ENCODE measurements around the gene PRSS33.

PRSS33 gene

GRCh38 chr16:2761886-2762583, 25.3 kb downstream of the PRSS33 start:
- DNase-seq: no peak

DNA sequence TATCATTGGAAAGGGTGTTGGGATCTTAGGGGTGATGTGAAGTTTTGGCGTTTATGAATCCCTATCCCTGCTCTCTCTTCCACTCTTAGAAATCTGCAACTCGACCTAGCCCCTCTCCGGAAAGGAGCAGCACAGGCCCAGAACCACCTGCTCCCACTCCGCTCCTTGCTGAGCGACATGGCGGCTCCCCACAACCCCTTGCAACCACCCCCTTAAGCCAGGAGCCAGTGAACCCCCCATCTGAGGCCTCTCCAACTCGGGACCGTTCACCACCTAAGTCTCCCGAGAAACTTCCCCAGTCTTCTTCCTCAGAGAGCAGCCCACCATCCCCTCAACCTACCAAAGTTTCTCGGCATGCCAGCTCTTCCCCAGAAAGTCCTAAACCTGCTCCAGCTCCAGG, 25.9 kb downstream of the PRSS33 start:
- DNase-seq: no peak

GRCh38 chr16:2757344-2757743, 30.0 kb downstream of the PRSS33 start:
- no peak for DNase-seq

DNA sequence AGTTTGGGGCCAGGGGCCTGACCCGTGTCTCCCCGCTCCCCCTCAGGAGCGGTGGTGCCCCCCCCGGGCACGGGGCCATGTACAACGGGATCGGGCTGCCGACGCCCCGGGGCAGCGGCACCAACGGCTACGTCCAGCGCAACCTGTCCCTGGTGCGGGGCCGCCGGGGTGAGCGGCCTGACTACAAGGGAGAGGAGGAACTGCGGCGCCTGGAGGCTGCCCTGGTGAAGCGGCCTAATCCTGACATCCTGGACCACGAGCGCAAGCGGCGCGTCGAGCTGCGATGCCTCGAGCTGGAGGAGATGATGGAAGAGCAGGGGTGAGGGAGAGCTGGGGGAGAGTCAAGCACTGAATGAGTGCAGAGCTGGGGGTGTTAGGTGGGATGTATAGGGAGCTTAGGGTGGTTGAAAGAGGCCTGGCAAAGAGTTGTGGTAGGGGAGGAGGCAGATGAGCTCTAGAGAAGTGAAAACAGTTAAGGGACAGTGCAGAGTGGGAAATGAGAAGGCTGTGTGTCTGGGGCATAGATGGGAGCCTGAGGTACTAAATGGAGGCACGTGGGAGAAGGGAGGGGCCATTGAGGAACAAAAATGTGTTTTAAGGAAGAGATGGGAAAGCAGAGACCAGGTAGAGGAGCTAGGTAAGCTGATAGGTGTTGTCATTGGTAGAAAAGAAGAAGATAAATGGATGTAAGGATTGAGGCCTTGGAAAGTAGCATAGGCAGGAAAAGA, 30.9 kb downstream of the PRSS33 start:
- no peak for DNase-seq

GRCh38 chr16:2755158-2755557, 32.2 kb downstream of the PRSS33 start:
- DNase-seq: no peak

DNA sequence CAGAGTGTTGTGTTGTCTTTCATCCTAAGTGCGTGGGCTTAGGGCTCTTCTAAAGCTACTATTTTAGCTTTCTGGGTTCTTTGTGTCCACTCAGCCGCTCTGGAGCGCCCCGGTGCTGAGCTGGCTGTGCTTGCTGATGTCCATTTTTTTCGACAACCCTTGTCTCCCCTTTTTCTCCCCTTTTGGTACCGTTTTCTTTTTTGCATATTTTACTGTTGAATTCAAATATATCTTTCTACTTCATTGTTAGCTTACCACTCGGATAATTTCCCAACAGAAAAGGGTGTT, 33.7 kb downstream of the PRSS33 start:
- DNase-seq: no peak

- DNase-seq: peak; percentile 84
Measured at GRCh38 chr16:2752850-2753732, 34.3 kb downstream of the PRSS33 start.

DNA sequence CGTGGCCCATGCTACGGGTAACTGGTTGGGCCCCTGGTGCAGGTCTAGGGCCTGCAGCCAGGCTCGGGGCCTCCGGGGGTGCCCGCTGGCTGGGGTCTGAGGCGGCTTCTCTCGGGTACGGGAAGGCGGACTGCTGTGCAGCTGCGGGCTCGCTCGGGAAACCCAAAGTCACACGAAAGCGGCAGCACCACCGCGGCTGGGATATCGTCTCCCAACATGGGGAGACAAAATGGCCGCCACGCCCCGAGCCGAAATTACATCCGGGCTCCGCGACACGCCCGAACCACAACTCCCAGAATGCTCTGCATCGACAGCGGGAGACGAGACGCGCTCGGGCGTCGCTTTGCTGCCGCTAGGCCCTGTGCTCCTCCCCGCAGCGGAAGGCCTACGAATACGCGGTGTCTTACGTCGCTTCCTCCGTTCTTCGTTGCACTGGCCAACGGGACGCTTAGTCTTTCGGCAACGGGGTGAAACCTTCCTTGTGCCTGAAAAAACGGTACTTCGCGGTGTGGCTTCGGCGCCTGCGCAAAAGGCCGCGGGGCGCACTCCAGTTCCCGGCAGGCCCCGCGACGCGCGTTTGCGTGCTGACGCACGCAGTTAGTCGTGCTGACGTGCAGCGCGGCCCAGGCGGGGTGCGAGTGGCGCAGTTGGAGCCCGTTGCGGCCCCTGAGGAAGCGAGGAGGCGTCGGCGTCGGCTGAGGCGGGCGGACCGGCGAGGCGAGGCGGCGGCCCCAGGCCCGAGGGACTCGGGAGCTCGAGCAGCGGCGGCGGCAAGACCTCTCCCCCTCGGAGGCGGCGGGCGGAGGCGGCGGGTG, 35.1 kb downstream of the PRSS33 start, which contains the start of gene SRRM2:
Gene SRRM2, plus strand, starts transcription at position 604 of the 815 bp plus-strand sequence. CDS start 3,727 bp downstream, outside the sequence.
- DNase-seq: peak; percentile 97

DNA sequence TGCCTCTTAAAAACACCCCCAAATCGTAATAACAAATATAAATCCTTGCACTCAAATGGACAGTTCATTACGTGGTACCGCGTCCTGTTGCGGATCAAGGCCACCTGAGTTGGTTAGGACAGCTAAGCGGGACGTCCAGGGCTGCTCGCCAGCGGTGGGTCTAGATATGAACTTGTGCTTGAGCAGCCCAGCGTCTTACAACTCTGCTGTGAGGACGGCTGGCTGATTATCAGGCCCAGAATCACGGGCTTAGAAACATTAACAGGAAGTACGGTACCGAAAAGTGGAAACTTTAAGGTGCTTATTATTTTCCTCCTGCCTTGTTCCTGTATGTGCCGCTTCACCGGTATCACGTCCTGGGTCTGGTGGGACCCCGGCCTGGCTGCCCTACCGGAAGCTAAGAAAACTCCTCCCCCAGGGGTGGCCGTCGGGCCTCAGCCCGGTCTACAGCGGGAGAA, 35.8 kb downstream of the PRSS33 start:
- peak; percentile 74 for DNase-seq

DNA sequence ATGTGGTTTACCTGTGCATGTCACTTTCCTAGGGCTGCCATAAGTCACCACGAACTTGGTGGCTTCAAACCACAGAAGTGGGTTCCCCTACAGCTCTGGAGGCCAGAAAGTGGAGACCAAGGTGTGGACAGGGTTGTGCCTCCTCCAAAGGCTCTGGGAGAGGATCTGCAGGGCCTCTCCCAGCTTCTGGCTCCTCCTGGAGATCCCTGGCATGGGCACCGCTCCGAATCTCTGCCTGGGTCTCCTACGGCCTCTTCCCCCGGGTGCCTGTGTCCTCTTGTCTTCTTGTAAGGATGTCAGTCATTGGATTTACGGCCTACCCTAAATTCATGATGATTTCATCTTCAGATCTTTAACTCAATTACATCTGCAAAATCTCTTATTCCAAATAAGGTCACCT, 37.4 kb downstream of the PRSS33 start:
- DNase-seq: no peak

DNA sequence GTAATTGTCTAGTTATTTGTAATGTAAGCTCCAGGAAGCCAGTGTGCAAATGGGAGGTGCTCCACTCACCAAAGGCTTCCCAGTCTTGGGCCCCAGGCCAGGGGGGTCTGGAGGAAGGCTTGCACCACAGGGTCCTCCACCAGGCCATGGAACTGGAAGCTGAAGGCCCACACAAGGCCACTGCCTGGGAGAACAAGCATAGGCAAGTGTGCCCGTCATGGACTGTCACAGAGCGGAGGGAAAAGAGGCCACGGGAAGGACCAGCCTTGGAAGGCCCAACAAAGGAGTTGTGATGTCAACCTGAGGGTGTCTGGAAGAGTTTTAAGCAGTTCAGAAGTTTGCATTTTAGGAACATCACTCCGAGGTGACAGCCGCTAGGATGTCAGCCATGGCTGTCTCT, 37.9 kb downstream of the PRSS33 start:
- DNase-seq: no peak

DNA sequence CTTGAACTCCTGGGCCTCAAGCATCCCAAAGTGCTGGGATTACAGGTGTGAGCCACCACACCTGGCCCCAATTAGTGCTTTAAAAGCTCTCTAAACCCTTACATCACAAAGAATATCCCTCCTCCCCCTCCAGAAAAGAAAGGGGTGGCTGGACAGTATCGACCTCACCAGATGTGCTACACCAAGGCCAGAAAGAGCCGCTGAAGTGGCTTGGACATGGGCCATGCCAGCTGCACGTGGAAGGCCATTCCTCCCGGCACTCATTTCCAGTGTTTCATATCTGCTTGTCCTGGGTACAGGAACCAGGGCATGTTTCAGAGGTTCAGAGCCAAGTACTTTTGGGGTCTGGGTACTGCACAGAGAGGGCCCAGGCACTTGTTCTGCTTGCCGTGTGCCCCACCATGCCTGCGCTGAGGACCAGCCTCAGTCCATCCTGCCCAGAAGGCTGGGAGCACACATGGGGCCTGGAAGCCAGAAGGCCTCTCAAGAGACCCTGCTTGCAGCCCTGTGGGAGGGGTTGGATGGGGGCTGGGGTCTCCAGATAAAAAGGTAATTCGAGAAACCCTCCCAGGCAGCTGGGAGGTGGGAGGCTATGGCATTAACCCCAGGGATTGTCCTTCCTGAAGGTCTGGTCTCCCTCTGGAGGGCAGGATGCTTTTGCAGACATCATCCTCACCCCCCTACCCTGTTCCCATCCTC, 38.5 kb downstream of the PRSS33 start:
- DNase-seq: no peak

GRCh38 chr16:2745961-2746360, 41.4 kb downstream of the PRSS33 start:
- no peak for DNase-seq

DNA sequence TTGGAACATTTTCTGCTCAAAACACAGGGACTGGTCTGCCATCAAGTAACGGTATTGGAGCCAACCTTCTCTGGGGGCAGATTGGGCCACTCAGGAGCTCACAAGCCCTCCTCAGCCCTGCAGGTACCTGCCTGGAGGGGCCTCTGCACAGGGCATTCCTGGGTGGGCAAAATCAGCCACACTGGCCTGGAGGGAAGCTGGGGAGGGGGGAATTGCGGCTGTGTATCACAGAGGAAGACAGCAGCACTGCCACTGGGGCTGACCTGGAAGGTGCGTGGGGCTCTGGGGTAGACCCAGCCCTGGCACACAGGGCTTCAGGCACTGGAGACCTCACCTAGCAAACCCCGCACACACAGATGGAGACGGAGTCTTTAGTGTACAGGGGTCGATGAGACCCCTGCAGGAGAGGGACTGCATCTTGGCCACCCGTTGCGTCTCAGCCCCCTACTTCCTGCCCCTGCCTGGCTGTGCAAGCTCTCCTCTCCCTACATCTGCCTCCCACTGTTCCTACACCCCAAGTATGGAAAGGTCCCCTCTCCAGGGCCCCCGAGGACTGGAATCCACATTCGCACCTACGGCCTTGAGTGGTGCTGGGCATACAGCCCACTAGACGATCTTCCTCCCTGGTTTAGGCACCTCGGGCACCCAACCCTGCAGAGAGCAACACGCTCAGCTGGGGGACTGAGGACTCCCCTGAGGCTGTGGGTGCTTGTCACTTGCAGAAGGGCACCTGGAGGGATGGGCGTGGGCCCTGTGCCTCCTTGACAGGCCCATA, 42.1 kb downstream of the PRSS33 start:
- DNase-seq: no peak

GRCh38 chr16:2744711-2745110, 42.6 kb downstream of the PRSS33 start:
- no peak for DNase-seq

DNA sequence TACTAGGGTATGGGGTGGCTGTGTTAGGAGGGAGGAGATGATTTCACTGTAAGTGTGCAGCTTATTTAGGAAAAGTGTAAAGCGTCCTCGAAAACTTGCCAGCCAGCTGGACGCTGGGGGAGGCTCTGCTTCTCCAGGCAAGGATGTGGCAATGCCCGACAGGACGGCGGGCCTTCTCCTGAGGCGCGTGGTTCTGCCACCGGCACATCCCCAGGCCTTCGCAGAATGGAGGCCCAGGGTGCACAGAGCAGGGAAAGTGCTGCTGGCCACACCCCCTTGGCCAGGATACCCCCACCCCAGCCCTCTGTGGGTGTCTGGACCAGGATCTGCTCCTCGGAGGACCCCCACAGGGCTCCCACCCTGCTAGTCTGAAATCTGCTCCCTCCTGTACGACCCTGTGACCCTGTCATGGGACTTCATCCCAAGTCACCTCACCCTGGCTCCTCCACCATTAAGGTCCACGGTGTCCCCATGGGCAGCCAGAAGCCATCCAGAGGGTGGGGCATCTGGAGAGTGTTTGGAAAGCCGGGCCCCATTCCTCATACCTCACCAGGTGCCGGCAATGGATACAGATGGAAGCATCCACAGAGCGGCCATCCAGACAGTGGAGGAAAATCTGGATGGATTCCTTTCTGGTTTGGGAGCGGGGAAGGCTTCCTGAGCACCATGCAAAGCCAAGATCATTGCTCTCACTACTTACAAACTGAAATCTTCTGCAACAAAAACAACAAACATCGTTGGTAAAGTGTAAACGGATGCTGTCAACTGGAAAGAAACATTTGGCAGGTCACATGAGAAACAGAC, 44.2 kb downstream of the PRSS33 start:
- DNase-seq: no peak

DNA sequence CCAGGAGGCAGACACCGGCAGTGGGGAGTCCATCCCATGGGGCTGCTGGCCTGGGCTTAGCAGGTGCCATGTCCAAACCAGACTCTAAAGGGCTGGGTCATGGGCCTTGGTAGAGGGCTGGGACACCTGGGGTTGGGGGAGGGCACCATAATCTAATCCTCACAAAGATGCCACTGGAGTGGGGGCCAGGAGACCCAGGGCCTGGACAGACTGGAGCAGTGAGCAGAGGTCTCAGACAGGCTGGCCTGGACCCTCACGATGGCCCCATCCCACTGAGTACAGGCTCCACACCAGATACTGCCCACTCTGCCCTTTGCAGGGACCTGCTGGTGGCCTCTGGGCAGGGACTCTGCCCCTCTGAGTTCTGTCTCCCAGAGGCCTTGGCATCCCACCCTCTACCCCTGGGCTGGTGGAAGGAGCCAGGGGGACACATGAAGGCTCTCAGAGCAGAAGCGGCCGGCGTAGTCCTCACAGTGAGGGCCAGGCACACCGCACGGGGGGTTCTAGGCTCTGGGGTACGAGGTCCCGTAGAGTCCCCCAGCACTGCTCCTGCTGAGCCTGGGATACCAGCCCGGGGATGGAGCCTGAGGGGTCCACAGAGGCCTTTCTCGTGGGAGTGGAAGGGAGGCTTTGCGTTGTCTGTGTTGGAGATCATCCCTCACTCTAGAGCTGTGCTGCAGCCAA, 44.9 kb downstream of the PRSS33 start:
- DNase-seq: no peak

DNA sequence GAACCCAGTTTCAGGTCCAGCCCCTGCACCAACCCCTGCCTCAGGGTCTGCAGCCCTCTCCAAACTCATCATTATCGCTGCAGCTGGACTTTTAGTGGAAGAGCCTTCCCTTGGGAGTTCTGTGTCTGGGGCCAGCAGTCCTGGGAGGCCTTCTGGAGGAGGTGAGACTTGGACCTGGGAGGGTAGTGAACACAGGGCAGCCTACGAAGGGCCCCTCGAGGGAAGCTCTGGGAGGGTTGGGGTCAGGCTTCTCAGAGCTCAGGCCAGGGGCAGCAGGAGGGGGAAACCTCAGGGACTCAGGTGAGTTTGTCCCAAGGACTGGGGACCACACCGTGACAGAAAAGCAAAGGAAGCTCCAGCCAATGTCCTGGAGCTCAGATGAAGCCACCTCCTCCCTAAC, 46.2 kb downstream of the PRSS33 start:
- DNase-seq: no peak

GRCh38 chr16:2740476-2740875, 46.9 kb downstream of the PRSS33 start:
- no peak for DNase-seq

All from activated CD4-positive, alpha-beta T cell treated with anti-CD3 and anti-CD28 coated beads, Interleukin-10, Interleukin-2, amounts not matched to agents 100 ng/mL and 50 ng/mL, durations not matched to agents 16 hours and 8 hours (primary cell).